ENCODE measurements around the gene CHTF8.
"Not testable (repeated sequence)": the region's sequence is repeated elsewhere in the genome, so short reads cannot be mapped to it uniquely, and the experiment has no call there.

- TF ChIP-seq, protein P1, sequence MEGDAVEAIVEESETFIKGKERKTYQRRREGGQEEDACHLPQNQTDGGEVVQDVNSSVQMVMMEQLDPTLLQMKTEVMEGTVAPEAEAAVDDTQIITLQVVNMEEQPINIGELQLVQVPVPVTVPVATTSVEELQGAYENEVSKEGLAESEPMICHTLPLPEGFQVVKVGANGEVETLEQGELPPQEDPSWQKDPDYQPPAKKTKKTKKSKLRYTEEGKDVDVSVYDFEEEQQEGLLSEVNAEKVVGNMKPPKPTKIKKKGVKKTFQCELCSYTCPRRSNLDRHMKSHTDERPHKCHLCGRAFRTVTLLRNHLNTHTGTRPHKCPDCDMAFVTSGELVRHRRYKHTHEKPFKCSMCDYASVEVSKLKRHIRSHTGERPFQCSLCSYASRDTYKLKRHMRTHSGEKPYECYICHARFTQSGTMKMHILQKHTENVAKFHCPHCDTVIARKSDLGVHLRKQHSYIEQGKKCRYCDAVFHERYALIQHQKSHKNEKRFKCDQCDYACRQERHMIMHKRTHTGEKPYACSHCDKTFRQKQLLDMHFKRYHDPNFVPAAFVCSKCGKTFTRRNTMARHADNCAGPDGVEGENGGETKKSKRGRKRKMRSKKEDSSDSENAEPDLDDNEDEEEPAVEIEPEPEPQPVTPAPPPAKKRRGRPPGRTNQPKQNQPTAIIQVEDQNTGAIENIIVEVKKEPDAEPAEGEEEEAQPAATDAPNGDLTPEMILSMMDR (IDR thresholded peaks at IDR 0.05): not testable (repeated sequence)
- not testable (repeated sequence) for TF ChIP-seq POLR2A (IDR thresholded peaks at IDR 0.05)
Observed at GRCh38 chr16:69124961-69125360, 7.4 kb downstream of the CHTF8 start.

Measured in thyroid gland (tissue), 4 donors.